UCSD-AML1 (cell line): Measurements from ENCODE around the gene MPPED2.

ENCODE experiments used
- DNase-seq: peaks from one replicate; lab custom pipeline; 2025; ENCODE audit not compliant: unreplicated experiment; lab: John Stamatoyannopoulos, UW

Gene MPPED2

GRCh38 chr11:30488304-30488998, 97.7 kb downstream of the MPPED2 start:
- DNase-seq: no peak

GRCh38 chr11:30487200-30487898, 98.8 kb downstream of the MPPED2 start:
- peak; percentile 14 for DNase-seq

DNA sequence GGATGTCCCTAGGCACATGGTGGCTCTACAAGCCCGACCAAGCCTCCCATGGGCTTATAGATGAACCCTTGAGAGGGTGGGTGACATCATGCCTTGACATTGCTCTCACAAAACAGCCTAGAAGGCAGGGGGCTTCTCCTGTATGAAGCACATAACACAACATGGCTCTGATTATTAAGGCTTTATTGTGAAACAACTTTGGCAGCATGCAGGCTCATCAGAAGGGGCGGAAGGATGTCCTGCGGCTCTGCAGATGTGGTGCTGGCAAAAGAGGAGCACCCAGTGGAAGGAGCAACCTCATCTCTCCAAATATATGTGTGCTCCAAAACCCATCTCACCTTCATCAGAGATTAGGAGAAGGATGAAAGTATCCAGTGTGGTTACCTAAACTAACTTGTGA, 100.4 kb downstream of the MPPED2 start:
- no peak for DNase-seq

GRCh38 chr11:30485222-30485621, 100.9 kb downstream of the MPPED2 start:
- DNase-seq: no peak

DNA sequence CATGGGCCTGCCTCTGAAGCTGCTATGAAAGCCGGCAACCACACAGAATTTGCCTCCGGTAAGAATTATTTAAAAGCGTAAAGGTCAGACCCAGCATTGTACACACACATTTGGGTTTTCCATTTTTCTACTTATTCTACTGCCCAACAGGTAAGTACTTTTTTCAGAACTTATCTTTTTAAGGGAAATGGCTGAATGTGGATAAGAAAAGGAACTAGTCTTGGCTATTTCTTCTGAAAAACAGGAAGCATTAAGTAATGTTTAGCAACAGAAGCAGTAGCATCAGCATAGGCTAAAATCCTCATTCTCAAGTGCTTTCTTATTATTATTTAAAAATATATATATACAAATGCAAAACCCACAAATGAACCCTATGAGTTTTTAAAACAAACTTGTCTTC, 103.1 kb downstream of the MPPED2 start:
- no peak for DNase-seq

- DNase-seq: no peak
Observed at GRCh38 chr11:30481796-30482195, 104.4 kb downstream of the MPPED2 start.

DNA sequence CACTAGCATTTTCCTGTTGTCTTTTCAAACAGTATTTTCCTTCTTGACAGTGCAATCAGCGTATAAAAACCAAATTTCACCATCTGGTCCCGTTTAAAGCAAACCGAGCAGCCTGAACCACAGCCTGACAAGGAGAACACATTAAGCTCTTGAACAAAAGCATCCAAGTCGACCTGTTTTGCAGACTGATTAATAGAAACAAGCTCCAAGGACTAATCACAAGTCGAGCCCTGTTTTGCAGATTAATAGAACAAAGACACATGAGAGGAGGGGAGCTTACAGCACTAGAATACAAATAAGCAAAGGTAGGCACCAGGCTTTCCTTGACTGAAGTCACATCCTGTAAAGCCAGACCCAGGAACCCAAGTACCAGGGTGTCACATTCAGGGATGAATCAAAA, 104.8 kb downstream of the MPPED2 start:
- DNase-seq: no peak

DNA sequence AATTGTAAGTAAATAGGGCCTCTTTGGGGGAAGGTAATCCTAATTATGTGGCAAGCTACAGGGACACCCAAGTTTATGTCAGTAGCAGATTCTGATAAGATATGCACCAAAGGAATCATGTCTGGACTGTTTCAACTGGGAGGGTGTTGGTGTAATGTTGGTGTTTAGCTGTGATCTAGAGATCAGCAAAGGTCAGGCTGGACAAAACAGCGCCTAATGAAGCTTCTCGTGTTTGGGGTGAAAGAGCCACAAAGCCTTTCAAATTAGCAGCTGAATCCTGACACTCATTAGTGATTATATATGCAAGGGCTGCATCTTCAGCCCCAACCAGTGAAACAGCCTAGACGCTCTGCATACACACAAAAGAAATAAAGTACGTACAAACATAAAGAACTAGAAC, 106.3 kb downstream of the MPPED2 start:
- no peak for DNase-seq

DNA sequence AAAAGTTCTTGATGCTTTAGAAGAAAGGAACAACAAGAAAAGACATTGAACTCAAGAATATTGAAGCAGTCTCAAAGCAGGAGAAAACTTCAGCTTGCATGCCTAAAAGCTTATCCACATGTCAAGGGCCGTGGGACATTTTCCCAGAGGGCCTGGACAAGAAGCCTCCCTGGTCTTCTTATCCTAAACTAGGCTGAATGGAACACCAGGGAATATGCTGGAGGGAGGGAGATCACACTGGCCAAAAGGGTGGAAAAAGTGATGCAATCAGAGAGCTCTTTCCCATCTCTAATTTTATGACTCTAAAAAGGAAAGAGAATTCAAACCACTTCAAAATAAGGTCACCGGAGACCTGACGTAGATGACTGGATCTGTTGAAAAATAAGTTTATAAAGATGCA, 107.2 kb downstream of the MPPED2 start:
- no peak for DNase-seq

DNA sequence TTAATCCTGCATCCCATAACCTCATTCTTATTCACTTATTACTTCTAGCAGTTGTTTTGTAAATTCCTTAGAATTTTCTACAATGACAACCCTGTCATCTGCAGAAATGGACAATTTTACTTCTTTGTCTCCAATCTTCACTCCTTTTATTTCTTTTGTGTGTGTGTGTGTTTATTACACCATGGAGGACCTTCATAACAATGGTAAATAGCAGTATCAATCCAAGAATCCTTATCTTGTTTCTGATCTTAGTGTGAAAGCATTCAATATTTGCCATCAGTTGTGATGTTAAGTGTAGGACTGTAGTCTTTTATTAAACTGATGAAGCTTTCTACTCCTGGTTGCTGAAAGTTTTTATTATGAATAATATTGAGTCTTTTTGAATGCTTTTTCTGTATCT, 109.1 kb downstream of the MPPED2 start:
- no peak for DNase-seq

DNA sequence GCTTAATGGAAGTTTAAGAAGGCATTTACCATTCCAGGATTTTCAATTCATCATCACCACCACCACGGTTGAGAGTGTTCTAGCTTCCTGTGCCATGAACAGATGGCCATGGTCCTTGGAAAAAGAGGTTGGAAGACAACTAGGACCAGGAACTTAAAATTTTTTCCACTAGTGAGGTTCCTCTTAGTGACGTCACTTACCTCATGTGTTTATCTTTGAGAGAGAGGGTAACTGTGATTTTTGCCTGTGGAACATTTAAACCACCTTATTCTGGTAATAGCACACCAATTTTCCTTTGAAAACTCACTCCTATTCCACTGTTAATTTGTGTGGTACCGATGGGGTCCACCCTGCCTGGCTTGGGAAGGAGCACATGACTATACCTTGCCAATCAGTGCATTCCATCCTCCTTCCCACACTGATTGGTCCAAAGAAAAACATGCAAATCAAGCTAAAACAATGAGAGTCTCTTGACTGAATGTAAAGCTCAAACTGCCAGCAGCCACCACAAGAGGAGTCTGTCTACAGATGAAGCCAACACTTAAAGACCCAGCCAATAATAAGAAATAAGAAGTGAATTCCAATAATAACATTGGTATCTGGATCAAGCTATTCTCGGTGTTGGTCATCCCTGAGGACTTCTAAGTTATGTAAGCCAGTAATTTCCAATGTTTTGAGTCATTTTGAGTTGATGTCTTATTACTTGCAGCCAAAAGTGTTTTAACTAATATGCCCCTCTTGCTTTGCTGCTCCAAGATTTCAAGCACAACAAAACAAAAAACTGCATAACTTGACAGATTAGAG, 111.8 kb downstream of the MPPED2 start:
- no peak for DNase-seq

GRCh38 chr11:30471244-30471643, 114.9 kb downstream of the MPPED2 start:
- no peak for DNase-seq

- no peak for DNase-seq
Observed at GRCh38 chr11:30468881-30469280, 117.3 kb downstream of the MPPED2 start.

DNA sequence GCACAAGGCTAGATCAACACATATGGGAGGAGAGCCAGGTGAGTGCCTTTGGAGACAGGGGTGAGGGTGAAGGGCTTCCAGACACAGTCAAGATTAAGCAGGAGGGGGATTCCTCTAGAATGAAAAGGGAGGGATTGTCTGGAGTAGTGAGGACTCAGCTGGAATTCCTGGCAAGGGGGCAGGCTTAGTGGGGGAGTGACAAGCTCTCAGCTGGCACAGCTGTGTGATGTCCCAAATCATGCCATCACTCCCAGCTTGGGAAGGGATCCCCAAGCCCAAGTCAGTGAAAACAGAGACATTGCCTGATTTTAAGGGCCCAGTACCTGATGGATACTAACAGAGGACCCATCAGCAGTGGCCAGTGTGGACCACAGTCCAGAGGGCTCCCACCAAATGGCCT, 119.0 kb downstream of the MPPED2 start:
- no peak for DNase-seq

GRCh38 chr11:30465623-30466022, 120.5 kb downstream of the MPPED2 start:
- no peak for DNase-seq

GRCh38 chr11:30465192-30465591, 121.0 kb downstream of the MPPED2 start:
- no peak for DNase-seq

DNA sequence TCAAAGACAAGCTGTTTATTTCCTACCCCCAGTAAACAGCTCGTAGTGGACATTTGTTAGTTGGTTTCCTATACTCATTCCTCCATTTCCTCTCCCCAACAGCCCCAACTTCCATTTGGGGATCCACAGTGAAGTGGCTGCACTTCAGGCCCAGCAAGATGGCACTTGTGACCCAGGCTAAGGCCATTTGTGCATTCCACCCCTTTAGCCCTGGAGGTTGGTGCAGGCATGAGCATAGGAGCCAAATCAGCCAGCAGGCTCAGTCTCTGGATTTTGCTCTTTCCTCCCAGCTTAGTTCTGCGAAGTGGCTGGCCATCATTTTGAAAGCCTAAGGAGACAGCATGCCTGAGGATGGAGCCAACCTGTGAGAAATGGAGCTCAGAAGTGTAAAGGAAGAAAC, 122.9 kb downstream of the MPPED2 start:
- no peak for DNase-seq

DNA sequence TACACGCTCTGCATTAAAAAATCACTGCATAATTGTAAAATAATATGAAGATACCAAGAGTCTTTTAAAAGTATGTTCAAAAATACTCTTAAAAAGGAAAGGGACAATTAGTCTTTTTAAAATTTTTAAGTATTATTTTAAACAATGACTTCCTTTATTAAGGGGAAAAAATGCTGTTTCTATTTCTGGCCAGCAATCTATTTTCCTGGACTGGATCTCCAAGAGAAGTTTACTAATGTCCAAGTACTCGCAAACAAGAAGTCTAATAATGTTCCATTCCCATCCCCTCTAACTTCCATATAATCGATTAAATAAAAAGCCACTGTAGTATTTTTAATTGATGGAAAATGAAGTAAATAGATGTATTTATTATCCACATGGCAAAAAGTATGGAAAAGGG, 123.7 kb downstream of the MPPED2 start:
- no peak for DNase-seq

- DNase-seq: no peak
Observed at GRCh38 chr11:30459821-30460220, 126.3 kb downstream of the MPPED2 start.

DNA sequence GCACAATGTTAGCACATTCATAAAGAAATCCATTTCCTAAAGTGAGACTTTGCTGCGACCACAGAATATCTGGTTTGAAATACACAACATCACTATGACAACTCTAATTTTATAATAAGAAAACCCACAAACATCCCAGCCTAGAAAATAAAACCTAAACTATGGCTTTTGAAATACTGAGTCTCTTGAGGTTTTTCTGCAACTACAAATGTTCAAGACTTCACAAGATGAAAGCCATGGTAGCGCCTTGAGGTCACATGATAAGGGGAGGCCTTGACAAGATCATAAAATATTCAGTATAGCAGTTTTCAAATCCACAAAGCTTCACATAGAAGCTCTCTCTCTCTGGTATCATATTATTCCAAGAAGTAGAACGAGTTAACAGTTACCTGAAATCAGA, 126.8 kb downstream of the MPPED2 start:
- DNase-seq: no peak

DNA sequence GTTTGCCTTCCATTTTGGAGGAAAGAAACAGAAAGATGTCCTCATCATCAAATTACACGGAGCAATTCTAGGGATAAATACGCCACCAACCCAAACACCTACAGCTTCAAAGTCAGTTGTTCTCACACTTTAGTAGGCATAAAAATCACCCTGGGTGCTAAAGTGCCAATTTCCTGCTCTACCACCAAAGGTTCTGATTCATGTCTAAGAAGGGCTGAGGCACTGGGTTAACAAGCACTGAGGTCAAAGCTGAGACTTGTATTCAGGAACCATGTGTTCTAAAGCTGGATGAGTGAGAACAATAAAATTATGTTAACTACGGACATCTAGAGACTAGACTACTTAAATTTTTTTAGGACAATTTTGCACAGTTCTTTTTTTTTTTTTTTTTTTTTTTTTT, 127.6 kb downstream of the MPPED2 start:
- DNase-seq: no peak

DNA sequence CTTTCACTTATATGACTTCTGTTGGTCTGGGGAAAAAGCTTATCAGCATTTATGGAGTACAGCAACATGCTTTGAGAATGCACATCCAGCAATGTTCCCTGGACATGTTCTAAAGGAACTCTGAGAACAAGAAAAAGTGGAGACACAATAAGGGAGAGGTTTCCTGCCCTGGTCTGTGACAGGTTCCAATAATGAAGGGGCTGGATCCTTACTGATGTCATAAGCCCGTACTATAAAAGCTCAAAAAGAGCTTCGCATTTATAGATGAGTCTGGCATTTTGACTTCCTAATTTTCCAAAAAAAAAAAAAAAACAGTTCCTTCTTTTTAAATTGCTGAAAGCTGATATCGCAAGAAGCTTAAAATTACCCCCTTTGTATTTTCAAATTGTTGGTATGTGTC, 129.1 kb downstream of the MPPED2 start:
- DNase-seq: no peak
